Measurements from ENCODE around the gene ATP2C2.
A peak's percentile ranks its signal among the peaks of the same experiment; 100 is the strongest.
"Not testable (repeated sequence)": the region's sequence is repeated elsewhere in the genome, so short reads cannot be mapped to it uniquely, and the experiment has no call there.

ATP2C2 gene

DNA sequence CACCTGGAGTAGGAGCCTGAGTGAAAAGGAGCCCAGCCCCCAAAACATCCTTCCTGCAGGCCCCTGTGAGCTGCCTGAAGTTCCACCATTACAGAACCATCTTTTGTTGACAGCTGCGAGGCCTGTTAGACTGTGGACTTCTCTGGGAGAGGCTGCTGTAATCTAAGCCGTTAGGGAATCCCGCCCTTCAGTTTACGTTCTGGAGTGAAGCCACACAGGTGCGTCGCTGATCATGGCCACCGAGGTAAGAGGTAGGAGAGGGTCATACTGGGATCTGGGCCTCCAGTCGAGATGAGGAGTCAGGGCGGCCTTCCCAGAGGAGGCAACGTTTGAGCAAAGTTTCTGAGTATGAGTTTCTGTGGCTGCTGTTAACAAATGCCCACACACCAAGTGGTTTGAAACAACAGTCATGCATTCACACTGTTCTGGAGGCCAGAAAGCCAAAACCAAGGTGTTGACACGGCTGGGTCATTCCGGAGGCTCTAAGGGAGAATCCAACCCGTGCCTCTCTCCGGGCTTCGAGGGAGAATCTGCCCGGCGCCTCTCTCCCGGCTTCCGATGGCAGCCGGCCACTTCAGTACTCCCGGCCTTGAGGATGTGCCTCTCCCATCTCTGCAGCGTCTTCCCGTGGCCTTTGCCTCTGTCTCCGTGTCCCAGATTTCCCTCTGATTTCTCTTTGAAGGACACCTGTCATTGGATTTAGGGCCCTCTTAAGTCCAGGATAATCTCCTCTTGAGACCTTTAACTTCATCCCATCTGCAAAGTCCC lies 26.6 kb upstream of the ATP2C2 start:
- DNase-seq: no peak

DNA sequence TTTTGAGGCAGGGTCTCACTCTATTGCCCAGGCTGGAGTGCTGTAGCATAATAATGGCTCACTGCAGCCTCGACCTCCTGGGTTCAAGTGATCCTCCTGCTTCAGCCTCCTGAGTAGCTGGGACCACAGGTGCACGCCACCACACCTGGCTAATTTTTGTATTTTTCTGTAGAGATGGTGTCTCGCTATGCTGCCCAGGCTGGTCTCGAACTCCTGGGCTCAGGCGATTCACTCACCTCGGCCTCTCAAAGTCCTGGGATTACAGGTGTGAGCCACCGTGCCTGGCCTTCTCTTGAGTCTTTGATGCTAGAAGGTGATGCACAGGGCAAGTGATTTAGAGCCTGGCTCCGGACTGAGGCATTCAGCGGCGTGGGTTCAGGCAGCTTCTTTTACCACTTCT lies 24.5 kb upstream of the ATP2C2 start:
- not testable (repeated sequence) for DNase-seq

DNA sequence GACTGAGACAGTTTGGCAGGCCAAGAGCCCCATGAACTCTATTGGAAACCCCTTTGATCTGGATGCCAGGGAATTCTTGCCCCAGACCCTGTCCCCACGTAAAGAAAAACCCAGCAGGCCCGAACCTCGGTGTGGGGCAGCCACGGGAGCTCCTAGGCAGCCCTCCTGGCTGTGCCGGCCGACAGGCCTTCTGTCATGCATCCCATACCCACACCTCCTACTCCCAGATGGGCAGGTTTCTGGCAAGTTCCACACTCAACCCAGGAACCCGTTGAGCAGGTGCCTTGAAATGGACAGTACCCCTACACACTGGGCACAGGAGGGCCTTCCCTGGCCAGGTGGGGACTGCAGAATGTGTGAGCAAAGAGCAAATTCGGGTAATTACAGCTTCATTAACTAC lies 23.6 kb upstream of the ATP2C2 start:
- DNase-seq: no peak

DNA sequence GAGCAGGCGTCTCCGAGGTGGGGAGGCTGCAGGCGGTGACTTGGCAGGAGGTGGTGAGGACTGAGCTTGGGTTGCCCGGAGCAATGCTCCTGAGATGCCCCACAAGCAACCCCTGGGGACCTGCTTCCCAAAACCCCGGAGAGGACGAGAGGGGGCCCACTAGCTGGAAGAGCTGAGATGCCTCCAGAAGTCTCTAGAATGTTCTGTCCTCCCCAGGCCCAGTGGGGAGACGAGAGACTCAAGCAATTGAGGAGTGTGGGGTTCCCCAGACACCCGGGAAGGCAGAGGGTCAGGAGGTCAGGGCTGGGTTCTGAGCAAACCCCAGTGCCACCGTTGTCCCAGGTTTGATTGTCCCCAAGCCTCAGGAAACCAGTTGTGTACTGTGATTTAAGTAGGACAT lies 21.2 kb upstream of the ATP2C2 start:
- DNase-seq: no peak

DNA sequence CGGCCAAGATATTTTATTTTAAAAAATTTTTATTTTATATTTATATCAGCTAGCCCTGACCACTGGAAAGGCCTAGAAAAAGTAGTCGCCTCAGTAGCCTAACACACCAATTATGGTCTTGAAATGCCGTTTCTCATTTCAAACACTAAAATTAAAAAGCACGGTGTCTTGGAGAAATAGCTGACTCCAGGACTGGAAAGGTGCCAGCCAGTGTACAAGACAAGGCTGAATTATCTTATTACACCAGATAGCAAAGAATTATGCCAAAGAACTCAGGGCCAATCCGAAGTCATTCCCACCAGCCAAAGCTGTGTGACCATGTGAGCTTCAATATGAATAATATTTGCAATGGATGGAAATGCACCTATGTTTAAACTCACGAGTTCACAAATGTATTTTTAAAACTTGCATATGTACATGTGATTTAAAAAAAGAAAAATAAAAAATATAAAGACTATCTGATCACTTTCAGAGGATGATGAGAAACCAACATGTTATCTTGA lies 19.9 kb upstream of the ATP2C2 start:
- no peak for DNase-seq

DNA sequence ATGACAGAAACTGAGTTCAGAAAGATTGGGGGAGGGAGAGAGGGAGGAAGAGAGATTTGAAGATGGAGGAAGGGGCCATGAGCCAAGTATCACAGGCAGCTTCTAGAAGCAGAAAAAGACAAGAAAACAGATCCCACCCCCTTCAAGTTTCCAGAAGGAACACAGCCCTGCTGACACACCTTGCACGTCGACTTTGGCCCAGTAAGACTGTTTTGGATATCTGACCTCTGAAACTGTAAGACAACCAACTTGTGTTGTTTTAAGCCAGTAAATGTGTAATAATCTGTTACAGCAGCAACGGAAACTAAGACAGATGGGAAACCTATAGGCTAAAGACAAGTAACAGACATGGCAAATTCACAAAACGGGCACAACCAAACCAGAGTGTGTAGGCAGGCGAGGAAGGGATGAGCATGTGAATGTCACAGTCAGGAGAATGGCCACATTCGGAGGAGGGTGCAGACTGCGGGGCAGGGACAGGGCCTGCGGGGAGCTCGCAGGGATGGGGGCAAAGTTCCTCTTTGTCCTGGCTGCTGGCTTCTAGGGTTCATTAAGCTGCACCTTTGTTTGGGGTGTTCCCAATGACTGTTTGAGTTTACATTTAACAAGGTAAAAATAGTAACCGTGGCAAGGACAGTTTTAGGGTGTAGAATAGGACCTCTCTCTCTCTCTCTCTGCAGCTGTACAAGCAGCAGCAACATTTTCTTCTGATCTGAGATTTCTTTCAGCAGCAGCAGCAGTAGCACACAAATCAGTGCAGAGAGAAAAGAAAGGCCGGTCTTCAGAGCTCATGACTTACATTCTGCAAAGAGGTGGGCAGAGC lies 18.3 kb upstream of the ATP2C2 start:
- no peak for DNase-seq

DNA sequence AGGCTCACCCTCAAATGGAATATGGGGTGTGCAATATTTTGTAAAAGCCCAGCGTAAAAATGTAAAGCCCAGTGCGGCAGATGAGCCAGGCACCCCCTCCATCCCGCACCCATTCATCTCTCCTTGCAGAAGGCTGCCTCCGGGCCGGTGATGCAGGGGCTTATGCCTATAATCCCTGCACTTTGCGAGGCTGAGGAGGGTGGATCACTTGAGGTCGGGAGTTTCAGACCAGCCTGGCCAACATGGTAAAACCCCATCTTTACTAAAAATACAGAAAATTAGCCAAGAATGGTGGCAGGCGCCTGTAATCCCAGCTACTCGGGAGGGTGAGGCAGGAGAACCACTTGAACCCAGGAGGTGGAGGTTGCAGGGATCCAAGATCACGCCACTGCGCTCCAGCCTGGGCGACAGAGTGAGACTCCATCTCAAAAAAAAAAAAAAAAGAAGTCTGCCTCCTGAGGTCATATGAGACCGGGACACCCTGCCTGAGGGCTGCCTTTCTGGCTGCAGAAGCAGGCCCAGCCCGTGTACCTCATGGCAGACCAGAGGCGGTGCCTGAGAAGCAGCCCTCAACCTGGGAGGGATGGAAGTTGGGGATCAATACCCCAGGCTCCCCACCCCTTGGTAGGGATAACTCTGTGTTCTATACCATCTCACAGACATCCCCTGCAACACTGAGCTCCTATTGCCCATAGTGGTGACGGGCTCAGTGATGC lies 17.5 kb upstream of the ATP2C2 start:
- DNase-seq: no peak

DNA sequence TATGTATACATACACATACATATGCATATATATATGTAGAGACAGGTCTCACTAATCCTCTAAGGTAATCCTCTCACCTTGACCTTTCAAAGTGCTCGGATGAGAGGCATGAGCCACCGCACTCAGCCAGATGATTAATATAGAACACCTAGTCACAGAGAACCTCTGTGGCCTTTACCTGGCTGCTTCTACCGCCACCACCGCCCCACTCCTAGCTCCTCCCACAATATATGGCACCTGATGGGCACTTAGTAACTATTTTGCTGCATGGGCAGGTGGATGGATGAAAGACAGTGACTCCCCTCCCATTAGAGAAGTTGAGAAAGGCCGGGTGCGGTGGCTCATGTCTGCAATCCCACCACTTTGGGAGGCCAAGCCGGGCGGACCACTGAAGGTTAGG lies 16.7 kb upstream of the ATP2C2 start:
- DNase-seq: no peak

DNA sequence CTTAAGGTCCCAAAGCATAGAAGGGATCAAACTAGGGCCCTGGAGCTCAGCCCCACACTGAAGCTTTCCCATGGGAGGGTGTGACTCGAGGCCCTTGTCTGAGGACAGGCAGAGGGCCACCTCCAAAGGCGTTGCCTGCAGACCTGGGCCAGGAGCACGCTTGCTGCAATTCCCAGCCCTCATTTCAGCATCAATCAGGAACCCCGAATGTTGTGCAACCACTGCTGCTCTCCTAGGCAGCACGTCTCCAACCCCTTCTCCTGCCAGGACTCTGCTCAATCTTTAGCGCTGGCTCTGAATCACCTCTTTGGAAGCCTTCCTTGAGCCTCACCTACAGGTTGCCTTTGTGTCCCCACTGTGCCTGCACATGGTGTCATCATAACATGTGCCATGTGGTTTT lies 14.0 kb upstream of the ATP2C2 start:
- DNase-seq: no peak

DNA sequence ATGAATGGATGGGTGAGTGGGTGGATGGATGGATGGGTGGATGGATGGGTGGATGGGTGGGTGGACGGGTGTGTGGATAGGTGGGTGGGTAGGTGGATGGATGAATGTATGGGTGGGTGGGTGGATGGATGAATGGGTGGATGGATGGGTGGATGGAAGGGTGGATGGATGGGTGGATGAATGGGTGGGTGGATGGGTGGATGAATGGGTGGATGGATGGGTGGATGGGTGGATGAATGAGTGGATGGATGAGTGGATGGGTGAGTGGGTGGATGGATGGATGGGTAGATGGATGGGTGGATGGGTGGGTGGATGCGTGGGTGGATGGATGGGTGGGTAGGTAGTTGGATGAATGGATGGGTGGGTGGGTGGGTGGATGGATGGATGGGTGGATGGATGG lies 13.2 kb upstream of the ATP2C2 start:
- no peak for DNase-seq

DNA sequence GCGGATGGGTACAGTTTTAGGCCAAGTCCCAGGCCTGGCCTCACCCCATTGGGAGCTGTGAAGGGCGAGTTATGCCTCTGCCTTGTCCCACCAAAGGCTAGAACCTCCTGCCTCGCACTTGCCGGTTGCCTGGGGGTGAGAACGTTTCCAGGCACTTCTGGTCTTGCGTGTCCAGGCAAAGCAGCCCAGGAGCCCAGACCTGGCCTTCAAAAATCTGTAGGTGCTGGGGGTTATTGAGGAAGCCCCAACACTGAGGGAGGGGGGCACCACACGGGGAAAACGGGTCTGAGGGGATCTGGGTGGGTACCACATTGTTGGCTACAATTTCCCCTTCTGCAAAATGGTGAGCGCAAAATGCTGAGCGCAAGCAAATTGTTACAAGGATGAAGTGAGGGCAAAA lies 12.2 kb upstream of the ATP2C2 start:
- DNase-seq: no peak

DNA sequence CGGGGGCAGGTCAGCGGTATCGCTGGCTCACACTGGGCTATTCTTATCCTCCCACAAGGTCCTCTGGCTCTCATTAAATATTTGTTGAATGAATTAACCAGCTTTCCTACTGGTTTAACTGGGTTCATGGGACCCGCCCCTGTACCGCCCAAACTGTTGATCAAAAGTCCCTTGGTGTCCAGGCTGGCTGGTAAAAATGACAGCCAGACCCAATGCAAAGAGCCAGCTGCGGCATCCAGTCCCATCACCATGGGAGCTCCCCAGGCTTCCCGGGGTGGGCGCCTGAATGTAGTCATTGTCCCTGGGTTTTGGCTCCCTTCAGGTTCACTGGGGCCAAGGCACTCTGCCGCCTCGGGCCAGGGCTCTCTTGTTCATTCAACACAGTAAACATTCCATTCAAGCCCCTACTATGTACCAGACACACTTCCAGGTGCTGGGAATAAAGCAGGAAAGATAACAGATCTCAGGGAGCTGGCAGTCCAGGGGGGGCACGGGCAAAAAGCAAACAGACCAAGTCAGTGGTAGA lies 11.7 kb upstream of the ATP2C2 start:
- DNase-seq: no peak

DNA sequence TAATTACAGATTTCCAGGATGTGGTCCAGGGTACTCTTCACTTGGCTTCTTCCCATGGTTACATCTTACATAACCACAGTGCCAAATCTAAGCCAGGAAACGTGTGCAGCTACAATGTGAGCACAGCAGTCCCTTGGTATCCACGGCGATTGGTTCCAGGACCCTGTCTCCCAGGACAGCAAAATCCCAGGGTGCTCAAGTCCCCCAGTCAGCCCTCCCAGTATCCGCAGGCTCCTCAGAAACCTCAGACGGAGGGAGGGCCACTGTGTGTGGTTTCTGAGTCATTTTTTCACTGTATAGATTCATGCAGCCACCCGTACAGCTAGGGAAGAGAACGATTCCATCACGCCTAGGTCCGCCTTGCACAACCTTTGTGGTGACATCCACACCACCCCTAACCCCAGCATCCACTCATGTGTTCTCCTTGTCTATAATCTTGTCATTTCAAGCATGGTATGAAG lies 11.1 kb upstream of the ATP2C2 start:
- DNase-seq: no peak

DNA sequence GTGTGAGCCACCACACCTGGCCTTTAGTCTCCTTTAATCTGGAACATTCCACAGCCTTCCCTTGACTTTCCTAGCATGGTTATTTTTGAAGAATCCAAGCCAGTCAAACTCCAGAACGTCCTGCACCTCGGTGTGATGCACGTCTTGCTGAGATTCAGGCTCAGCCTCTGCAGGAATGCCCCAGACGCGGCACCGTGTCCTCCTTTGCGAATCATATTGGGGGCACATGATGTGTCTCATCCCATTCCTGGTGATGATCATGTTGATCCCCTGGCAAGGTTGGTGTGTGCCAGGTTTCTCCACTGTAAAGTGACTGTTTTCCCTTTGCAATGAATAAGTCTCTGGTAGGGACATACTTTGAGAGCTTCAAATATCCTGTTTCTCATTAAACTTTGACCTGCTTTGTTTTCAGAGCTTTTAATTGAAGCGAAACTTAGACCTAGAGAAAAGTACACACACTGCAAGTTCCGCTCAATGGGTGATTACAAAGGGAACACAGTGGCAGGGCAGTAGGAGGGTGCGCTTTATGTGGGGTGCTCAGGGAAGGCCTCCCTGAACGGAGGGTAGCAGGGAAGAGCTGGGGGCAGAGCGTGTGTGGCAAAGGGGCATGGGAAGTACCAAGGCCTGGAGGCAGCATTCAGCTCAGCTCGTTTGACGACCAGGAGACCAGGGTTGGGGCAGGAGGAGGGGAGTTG lies 9.6 kb upstream of the ATP2C2 start:
- DNase-seq: no peak

DNA sequence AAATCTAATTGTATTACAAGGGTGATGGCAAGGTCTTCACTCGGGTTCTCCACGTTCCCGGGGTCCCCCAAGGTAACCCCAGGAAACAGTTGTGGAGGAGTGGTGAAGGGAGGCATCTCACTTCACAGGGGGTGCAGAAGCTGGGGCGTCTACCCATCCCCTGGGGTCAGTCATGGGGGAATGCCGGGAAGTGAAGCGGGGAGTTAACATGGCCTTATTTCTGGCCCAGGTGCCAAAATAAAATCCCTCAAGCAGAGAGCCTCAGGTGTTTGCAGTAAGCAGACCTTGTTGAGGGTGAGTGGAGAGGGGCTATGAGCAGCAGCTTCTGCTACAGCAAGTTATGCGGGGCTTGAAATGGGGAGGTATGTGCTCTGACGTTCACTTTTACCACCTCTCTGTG lies 9.0 kb upstream of the ATP2C2 start:
- DNase-seq: no peak

DNA sequence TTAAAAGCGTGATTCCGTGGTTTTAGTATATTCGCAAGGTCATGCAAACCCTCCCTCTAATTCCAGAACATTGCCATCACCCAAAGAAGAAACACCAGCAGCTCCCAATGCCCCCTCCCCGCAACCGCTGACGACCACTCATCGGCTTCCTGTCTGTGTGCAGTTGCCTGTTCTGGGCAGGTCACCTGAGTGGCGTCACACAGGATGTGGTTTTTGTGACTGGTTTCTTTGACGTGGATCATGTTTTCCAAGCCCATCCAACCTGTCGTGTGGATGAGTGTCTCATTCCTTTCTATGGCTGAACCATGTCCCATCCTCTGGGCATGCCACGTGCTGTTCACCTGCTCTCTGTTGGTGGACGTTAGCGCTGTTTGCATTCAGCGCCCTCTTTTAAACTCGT lies 8.2 kb upstream of the ATP2C2 start:
- DNase-seq: peak; percentile 66

DNA sequence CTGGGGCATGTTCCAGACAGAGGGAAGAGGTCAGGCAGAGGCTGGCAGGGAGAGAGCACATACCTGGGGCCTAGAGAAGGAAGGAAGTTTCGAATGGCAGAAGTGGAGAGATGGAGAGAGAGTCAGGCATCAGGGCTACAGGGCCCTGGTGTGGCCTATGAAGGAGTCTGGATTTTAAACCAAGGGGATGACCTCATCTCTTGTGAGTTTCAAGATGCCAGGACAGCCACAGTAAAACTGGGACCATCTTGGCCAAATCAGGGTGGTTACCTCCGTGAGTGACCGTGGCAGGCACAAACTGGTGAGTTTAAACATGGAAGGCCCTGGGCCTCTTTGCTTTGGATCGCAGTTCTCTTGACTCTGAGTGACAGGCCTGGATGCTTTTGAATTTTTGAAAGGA lies 7.6 kb upstream of the ATP2C2 start:
- DNase-seq: no peak

DNA sequence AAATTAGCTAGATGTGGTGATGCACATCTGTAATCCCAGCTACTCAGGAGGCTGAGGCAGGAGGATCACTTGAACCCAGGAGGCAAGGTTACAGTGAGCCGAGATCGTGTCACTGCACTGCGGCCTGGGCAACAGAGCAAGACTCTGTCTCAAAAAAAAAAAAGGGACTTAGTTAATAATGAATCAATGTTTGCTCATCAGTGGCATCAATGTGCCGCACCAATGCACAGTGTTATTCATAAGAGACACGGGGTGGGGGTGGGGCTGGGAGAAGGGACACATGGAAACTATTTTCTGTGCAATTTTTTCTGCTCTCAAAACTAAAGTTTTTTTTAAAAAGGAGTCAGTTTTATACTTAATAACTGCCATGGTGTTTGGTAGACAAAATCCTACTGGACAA lies 6.8 kb upstream of the ATP2C2 start:
- DNase-seq: no peak

DNA sequence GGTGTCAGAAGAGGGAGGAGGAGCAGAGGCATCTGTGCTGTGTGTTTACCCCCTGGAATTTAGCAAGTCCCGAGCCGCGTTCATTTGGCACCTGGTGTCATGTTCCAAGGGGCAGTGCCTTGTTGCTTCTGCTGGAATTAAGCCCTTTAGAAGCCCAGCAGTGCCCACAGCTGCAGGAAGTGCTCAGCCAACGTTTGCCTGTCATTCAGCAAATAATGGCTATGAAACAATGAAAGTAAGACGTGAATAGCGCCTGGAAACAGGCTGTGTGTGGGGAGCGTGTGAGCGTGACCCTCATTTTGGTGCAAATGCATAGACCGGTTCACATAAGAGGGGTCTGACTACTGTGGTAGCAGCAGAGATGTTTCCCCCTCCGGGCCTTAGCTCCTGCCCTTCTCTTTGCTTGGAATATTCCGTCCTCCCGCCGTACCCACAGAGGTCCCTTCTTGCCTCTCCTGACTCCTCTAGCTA lies 5.8 kb upstream of the ATP2C2 start:
- no peak for DNase-seq

DNA sequence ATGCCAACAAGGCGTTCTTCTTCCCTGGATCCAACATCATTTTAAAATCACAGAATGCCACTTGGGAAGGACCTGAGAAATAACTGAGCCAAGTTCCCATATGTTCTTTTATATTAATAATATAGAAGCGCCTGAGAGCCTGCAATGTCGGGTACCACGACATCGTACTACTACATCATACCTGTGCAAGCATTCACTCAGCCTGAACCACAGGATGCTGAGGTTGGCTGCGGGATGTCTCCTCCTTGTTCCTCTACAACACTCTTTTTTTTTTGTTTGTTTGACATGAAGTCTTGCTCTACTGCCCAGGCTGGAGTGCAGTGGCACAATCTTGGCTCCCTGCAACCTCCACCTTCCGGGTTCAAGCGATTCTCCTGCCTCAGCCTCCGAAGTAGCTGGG lies 2.1 kb upstream of the ATP2C2 start:
- DNase-seq: no peak

DNA sequence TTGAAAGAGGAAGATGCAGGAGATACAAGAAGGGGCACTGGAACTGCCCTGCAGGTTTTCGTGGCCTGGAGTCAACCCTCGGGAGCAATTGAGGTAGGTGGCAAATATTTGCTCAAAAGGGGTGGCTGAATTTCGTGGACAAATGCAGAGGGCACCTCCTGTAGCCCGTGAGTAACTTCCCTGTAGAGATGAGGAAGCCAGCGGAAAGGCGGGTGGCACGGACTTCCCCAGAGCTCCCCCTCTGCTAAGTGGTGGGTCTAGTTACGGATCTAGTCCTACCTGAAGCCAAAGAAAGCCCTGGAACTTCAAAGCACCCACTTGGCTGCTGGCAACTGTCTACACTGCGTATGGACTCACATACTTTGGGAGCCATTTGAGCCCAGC lies 1.0 kb upstream of the ATP2C2 start:
- no peak for DNase-seq

DNA sequence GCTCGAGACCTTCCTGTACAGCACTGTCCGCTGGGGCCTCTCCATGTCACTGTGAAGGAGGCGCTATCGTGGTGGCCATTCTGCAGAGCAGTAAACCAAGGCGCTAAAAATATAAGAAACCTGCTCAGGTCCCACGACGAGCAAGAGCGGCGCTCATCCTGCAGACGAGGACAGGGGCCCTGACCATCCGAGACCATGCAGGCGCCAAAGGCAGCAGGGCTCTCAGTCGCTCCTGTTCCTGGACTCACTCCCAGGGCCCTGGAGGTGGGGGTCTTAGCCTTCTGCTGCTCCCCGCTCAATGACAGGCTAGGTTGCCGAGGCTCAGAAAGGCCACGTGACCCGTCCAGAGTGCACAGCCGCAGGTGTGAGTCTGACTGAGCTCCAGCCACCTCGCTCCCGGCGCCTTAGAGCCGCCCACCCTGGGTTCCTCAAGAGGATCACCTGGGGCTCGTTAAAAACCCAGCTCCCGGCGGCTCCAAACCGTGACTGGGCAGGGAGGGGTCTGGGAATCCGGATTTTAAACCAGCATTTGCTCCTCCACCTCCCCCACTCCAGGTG lies 509 bp upstream of the ATP2C2 start:
- no peak for DNase-seq

Data from activated CD8-positive, alpha-beta memory T cell treated with anti-CD3 and anti-CD28 coated beads, Interleukin-2, amount 50 U/mL, for 48 hours (primary cell).